GM10266 (cell line): ENCODE results near the gene ERMN.

ENCODE experiments used
- DNase-seq: peaks from one replicate; pipeline ENCODE4 v3.0.0; 2012; ENCODE audit errors: extremely low spot score
- CTCF ChIP-seq: IDR thresholded peaks from 2 replicates; pipeline ENCODE4 v1.5.1; 2012; ENCODE audit warnings: mild to moderate bottlenecking, low read depth; ENCODE audit not compliant: control insufficient read depth, insufficient read depth; ENCODE audit errors: missing control alignments

The ERMN gene

GRCh38 chr2:157307021-157307420 is 18.6 kb downstream of the ERMN start:
- TF ChIP-seq CTCF, result peak; percentile 11
- no peak for DNase-seq

- no peak for DNase-seq
- TF ChIP-seq CTCF, result no peak
Measured at GRCh38 chr2:157305723-157306110, 19.9 kb downstream of the ERMN start.

GRCh38 chr2:157304811-157305722 is 20.6 kb downstream of the ERMN start:
- DNase-seq, result no peak
- no peak for TF ChIP-seq CTCF

GRCh38 chr2:157303612-157304011 is 22.0 kb downstream of the ERMN start:
- DNase-seq, result no peak
- no peak for TF ChIP-seq CTCF

- peak; percentile 22 for DNase-seq
Measured at GRCh38 chr2:157302492-157303099, 23.0 kb downstream of the ERMN start.

GRCh38 chr2:157301307-157301706 is 24.3 kb downstream of the ERMN start:
- DNase-seq, result no peak
- TF ChIP-seq CTCF, result no peak

More at GRCh38 chr2:157302492-157303099, 23.0 kb downstream of the ERMN start:
- TF ChIP-seq CTCF, result peak; percentile 73

GRCh38 chr2:157296958-157297357 is 28.7 kb downstream of the ERMN start:
- DNase-seq, result no peak
- no peak for TF ChIP-seq CTCF
